Fibroblast of skin of right biceps (primary cell): ENCODE results near the gene SERPIND1.

Source experiments
- DNase-seq: peaks from one replicate; pipeline ENCODE4 v3.0.0-alpha.2; 2013

The SERPIND1 gene

DNA sequence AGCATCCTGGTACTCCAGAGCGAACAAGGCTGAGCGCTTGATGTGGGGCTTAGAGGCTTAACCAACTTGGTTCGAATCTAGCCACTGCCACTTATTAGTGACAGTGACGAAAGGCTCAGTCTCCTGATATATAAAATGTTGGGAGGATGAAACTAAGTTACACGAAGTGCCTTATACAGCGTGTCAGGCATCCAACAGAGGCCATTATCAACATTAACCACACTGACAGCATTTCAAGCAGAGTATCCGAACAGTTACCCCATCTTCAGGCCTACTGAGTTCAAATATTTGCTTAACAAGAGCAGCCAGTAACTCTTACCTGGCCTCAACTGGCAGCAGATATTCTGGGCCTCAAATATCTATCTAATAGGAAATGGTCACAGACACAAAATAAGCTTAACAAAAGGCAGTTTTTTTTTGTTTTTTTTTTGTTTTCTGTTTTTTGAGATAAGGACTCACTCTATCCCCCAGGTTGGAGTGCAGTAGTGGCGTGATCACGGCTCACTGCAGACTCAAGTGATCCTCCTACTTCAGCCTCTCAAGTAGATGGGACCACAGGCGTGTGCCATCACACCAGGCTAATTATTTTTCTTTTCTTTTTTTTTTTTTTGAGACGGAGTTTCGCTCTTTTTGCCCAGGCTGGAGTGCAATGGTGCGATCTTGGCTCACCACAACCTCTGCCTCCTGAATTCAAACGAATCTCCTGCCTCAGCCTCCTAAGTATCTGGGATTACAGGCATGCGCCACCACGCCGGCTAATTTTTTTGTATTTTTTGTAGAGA is 2.9 kb downstream of the SERPIND1 start:
- no peak for DNase-seq

DNA sequence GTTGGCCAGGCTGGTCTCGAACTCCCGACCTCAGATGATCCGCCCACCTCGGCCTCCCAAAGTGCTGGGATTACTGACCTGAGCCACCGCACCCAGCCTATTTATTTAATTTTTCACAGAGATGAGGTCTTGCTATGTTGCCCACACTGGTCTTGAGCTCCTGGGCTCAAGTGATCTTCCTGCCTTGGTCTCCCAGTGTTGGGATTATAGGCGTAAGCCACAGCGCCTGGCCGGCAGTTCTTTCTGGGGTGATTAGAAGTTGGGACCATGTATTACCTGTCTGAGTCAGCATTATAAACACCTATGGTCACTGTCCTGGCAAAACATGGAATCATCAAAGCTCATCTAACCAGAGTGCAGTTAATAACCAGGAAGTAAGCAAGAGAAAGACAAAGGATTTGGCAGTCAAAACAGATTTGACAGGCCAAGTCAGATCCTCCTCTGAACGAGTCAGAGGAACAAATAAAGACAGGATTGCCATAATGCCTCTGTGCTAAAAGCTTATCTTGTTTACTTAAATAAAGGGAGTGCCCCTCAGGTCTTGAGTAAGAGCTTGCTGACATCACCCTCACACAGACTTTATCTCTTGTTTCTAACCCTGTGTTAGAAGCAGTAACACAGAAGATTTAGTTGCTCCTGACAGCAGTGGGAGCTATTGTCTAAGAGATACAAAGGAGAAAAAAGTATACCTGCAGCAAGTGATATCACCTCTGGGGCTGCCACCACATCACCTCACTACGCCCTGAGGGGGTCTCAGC is 3.7 kb downstream of the SERPIND1 start:
- DNase-seq: peak; percentile 29

DNA sequence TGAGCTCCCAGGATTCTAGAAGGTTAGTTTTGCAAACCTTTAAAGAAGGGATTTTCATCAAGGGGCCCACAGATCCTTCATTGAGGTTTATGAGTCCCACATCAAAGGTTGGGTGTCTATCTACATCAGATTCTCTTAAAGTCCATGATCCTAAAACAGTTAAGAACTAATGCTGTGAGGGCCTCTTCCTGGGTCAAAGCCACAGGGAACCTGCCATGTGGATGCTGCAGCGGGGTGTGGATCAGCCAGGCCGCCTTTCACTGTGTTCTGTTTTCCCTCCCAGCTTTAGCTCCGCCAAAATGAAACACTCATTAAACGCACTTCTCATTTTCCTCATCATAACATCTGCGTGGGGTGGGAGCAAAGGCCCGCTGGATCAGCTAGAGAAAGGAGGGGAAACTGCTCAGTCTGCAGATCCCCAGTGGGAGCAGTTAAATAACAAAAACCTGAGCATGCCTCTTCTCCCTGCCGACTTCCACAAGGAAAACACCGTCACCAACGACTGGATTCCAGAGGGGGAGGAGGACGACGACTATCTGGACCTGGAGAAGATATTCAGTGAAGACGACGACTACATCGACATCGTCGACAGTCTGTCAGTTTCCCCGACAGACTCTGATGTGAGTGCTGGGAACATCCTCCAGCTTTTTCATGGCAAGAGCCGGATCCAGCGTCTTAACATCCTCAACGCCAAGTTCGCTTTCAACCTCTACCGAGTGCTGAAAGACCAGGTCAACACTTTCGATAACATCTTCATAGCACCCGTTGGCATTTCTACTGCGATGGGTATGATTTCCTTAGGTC is 5.3 kb downstream of the SERPIND1 start:
- no peak for DNase-seq

DNA sequence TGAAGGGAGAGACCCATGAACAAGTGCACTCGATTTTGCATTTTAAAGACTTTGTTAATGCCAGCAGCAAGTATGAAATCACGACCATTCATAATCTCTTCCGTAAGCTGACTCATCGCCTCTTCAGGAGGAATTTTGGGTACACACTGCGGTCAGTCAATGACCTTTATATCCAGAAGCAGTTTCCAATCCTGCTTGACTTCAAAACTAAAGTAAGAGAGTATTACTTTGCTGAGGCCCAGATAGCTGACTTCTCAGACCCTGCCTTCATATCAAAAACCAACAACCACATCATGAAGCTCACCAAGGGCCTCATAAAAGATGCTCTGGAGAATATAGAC is 5.9 kb downstream of the SERPIND1 start:
- no peak for DNase-seq

DNA sequence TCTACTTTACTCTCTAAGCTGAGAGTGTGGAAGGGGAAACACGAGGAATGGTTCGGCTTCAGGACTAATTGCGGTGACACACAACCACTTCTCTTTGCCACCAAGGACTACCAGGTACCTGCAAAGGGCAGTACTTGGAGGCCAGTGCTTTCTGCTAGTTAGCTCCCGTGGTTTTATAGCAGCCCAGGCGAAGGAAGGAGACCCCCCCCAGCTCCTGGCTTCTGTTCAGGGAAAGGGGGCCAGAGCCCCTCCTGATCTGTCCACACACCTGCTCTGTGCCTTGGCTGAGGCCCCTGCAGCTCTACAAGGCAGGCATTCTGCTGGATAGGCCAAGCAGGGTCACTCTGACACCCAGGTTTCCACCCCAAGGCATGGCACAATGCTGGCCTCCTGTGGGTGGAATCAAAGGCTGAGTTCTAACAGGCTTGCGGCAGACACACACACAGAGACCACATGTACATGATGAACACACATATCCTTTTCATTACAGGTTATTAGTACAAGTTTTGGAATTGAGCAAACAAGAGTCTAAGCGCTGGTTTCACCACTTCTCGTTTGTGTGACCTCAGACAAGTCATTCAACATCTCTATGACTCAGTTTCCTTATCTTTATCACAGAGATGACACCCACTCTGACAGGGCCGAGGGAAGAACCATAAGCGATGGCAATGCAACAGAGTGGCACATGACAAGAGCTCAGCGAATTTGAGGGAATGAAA is 7.5 kb downstream of the SERPIND1 start:
- DNase-seq: no peak

DNA sequence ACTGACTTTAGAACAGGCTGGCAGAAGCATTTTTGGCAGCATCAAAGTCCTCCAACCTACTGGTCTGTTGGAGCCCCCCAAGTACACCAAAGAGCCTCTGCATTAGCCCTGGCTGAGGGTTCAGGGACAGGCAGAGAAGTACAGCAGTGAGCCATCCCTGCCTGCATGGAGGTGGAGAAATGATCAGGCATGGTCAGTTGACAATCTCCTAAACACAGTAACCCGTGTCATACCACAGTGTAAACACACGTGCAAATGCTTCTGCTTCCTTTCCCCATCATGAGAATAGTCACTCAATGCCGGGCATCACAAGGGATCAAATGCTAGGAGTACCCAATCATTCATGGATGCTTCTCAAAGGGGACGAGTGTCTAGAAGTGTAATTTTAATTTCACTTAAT is 8.2 kb downstream of the SERPIND1 start:
- DNase-seq: no peak

DNA sequence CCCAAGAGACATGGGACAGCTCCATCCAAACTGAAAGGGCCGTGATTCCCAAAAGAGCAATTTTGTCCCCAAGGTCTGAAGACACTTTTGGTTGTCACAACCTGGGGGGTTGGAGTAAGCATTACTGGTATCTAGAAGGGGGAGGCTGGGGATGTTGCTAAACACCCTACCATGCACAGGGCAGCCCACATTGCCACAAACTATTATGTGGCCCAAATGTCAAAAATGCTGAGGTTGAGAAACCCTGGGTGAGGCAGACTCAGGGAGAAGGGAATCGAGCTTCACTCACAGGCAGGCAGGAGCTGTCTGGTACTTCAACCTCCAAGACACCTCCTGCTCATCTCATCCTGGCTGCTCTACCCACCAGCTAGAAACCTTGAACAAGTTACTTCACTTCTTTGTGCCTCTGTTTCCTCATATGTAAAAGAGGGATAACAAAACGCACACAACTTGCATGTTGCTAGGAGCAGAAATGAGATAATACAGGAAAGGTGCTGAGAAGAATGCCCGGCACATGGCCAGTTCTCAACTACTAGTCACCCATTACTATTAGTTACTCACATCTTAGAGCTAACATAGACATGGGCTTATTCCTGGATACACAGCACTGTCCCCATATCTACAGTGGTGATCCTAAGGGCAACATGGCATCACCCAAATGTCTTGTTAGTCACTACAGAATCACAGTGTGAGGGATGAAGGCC is 8.8 kb downstream of the SERPIND1 start:
- no peak for DNase-seq

DNA sequence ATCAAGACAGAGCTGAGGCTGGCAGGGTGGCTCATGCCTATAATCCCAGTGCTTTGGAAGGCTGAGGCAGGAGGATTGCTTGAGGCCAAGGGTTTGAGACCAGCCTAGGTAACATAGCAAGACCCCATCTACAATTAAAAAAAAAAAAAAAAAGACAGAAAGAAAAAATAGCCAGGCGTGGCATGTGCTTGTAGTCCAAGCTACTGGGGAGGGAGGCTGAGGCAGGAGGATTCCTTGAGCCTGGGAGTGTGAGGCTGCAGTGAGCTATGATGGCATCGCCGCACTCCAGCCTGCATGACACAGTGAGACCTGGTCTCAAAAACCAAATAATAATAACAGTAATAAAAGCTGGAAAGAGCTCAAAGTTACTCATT is 9.4 kb downstream of the SERPIND1 start:
- no peak for DNase-seq

DNA sequence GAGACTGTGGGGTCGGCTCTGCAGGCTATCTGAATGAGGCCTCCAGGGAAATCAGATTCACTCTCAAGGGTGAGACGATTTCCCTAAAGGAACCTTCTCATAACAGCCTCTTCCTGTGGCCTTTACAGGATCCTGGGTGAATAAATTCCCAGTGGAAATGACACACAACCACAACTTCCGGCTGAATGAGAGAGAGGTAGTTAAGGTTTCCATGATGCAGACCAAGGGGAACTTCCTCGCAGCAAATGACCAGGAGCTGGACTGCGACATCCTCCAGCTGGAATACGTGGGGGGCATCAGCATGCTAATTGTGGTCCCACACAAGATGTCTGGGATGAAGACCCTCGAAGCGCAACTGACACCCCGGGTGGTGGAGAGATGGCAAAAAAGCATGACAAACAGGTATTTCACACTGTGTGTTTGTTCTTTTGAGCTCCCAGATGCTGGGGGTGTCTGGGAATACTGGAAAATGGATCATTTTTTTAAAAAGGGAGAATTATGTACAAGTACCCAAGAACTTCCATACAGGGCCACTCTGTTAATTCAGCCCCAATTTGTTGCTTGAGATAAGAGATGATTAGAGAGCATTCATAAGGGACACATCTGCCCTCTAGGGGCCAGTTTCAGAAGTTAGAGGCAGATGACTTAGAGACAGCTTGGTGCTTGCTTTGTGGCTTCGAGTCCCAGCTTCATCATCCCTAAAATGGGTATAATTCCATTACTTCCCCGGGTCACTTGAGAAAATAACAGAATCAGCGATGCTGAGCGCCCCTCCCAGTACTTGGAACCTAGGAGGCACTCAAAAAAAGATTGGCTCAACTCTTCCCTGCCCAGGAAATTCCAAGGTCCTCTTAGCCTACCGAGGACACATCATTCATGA is 10.2 kb downstream of the SERPIND1 start:
- DNase-seq: peak; percentile 61

DNA sequence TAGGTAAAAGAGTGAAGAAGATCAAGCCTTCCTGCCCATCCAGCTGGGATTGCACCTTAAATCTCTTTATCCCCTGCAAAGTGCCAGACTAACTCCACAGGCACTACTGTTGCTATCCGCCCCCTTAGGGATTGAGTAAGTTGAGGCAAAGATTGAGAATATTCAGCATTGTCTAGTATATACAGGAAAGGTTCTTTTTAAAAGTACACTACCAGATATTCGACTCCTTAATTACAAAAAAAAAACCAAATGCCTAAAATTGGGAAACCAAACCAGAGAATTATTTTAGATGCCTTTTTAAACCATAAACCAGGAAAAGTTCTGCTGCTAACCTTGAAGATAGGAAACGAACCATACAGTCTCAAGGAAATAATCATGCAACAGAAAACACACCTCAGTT is 11.5 kb downstream of the SERPIND1 start:
- no peak for DNase-seq

DNA sequence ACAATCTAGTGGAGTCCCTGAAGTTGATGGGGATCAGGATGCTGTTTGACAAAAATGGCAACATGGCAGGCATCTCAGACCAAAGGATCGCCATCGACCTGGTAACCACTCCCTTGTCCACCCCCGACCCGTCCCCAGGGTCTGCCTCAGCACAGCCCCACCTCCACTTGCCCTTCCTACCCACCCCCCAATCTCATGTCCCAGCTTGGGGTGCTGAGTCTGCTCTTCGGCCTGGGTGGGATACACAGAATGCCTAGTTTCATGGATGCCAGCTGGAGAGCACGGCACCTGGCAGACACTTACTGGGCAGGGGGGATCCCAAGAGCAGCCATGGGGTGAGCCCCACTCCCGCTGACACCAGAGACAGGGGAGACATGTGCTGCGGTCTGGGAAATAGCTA is 12.1 kb downstream of the SERPIND1 start:
- no peak for DNase-seq

DNA sequence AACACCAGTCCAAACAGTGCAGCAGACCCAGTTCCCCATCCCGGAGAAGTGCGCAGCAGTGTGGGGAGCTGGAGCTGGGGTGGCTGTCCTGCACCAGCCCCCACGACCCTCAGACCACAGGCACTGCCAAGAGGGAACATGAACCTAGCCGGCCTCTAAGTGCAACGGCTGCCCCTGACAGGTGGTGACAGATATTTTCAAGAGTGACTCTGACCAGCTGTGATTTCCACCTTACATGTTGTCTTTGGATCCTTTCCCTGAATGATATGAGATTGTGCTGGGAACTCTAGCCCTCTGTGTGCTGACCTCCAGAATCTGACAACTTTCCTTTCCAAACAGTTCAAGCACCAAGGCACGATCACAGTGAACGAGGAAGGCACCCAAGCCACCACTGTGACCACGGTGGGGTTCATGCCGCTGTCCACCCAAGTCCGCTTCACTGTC is 12.6 kb downstream of the SERPIND1 start:
- DNase-seq: no peak

DNA sequence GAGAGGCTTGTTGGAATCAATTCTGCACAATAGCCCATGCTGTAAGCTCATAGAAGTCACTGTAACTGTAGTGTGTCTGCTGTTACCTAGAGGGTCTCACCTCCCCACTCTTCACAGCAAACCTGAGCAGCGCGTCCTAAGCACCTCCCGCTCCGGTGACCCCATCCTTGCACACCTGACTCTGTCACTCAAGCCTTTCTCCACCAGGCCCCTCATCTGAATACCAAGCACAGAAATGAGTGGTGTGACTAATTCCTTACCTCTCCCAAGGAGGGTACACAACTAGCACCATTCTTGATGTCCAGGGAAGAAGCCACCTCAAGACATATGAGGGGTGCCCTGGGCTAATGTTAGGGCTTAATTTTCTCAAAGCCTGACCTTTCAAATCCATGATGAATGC is 13.3 kb downstream of the SERPIND1 start:
- DNase-seq: no peak

DNA sequence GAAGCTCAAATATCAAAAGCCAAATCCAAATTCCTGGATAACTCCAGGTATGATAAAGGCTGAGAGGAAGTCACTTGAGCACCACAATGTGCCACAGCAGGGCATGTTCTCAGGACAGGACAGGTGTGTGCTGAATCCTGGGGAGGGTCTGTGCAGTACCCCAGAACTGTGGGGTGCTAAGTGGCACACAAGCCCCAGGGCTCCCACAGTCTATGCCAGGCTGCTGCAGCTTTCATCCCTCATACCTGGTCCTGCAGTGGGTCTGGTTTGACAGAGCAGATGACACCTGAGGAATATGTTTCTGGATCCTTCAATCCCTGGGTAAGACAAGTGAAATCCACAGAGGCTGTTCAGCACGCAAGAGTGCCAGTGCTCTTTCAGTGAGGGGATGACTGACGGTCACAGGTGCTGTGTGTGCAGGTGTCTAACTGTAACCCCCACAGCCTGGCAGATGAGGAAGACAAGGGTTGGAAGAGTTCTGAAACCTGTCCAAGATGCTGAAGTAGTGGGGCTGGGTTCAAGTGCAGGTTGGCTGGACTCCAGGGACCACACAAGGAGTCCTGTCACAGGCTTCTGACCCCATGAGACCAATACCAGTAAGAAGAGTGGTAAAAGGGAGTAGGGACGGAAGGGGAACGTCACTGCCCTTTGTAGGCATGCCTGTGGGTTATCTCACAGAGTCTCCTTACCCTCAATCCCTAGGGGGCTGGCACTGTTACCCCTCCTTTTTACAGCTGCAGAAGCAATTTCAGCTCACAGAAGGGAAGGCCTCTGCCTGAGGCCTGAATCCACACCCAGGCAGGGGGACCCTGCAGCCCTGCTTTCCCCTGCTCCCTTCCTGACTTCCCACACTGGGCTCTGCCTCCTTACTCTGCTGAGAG is 14.1 kb downstream of the SERPIND1 start:
- no peak for DNase-seq

DNA sequence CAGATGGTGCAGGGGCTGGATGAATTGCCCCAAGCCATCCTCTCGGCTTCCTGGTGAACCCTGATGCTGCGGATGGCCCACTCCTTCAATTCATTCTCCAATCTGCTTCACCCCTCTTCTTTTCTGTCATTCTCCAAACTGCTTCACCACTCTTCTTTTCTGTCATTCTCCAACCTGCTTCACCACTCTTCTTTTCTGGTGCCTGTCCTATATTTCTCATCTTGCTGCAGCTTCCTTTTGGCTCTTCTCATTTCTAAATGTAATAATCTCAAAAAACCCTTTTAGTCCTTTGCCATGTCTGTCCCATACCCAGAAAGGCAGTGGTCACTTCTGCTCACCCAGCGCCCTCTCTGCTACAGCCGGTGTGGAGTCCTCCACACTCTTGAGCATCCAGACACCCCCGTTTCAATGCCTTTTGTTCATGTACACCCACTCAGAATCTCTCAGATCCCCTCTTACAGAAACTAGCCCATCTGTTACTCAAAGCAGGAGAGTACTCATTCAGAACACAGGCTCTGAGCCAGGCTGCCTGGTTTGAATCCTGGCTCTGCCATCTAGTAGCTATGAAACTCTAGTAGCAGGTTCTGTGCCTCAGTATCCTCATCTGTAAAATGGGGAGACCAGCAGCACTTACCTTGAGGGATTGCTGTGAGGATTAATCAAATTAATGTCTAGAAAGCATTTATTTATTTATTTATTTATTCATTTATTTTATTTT is 14.9 kb downstream of the SERPIND1 start:
- no peak for DNase-seq

DNA sequence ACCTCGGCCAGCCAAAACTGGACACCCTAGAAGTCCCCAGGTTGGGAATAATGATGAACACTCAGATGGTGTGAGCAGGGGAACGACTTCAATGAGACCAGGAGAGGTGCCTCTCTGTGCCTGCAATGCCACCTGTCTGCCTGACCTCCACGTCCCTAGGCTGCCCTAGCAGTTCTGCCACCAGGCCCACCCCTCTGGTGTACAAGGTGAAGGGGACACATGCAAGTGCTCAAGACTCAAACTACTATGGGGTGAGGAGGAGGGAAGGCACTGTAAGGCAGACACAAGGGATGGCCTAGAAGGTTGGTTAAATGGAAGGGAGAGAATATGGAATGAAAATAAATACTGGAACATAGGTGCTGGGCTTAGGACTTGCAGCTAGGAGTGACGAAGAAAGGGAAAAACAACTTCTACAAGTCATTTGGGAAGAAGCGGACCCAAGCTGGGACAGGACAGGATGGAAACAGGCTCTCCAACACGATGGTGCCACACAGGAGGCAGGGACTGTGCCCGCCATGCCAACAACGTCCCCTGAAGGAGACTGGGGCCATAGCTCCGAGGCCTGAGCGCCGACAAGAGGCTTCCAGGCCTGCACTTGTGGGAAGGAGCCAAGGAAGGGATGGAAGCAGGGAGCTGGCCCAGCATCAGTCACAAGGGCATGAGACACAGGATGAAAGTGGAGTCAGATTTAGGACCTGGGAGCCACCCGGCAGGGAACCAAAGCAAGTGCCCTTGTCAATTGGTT is 18.5 kb downstream of the SERPIND1 start:
- DNase-seq: no peak

DNA sequence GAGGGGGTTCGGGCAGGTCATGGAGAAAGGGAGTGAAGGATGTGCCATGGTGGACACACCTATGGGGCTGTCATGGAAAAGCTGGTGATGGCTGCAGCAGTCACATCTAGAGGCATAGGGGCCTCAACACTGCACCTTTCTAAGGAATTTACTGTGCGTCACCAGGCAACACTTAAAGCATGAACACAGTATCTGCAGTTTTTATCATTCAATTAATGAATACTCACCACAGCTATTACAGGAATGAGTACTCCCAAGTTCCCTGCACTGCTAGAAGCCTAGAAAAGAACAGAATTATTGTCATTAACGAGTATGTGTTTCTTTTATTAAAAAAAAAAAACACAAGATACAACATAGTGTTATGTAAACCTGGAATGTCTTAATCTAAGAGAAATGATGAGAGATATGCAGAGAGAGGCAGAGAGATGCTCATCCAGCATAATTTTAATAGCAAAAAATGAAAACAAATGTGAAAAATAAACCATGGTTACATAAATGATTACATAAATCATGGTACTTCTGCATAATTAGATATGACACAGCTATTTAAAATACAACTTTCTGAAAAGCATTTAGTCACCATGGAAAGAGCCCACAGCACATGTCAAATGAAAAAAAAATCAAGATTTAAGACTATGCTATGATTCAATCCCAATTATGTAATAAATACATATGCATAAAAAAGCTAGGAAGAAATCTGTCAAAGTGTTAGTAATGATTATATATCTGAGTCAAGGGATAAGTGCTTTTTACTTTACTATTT is 19.2 kb downstream of the SERPIND1 start:
- DNase-seq: peak; percentile 26
